HCT116 (cell line): ENCODE data around the gene SMIM41.

Source experiments
- CEBPB ChIP-seq: IDR thresholded peaks from 2 replicates; pipeline ENCODE4 v1.6.1; 2012; ENCODE audit warnings: low read depth
- EZH2 ChIP-seq: fragments of 200-600 bp; sonication (generic); IDR thresholded peaks from 2 replicates; pipeline ENCODE4 v1.6.1; 2017; ENCODE audit warnings: antibody characterized with exemption, mixed run types
- EZH2phosphoT487 ChIP-seq: fragments of 200-600 bp; IDR thresholded peaks from 2 replicates; pipeline ENCODE4 v1.6.1; 2018; ENCODE audit warnings: antibody characterized with exemption, borderline replicate concordance
- JUND ChIP-seq: IDR thresholded peaks from 2 replicates; pipeline ENCODE4 v1.6.1; 2012
- POLR2A ChIP-seq: IDR thresholded peaks from 2 replicates; pipeline ENCODE4 v1.7.0; 2011; ENCODE audit warnings: borderline replicate concordance; ENCODE audit not compliant: insufficient read depth, insufficient read length; ENCODE audit errors: extremely low read depth
- POLR2AphosphoS5 ChIP-seq: IDR thresholded peaks from 2 replicates; pipeline ENCODE4 v1.6.1; 2011; ENCODE audit warnings: mild to moderate bottlenecking, low read depth, low read length, moderate library complexity
- RAD21 ChIP-seq: IDR thresholded peaks from 2 replicates; pipeline ENCODE4 v1.6.1; 2012; ENCODE audit warnings: low read depth, mild to moderate bottlenecking
- SIN3A ChIP-seq: IDR thresholded peaks from 2 replicates; pipeline ENCODE4 v1.6.1; 2012; ENCODE audit warnings: low read depth
- SP1 ChIP-seq: IDR thresholded peaks from 2 replicates; pipeline ENCODE4 v1.6.1; 2012; ENCODE audit warnings: low read depth
- ZFX ChIP-seq: fragments of 450-650 bp; IDR thresholded peaks from 2 replicates; pipeline ENCODE4 v1.6.1; 2017
- TF ChIP-seq, protein P1 (sequence below): IDR thresholded peaks from 2 replicates; pipeline ENCODE4 v1.6.1; 2012
- TF ChIP-seq, protein P2 (sequence below), 3 experiments: fragments of 200-600 bp in 1 of 3; sonication (generic) in 1 of 3; IDR thresholded peaks in 2 of 3; conservative IDR thresholded peaks in 1 of 3; 2 replicates each; pipeline ENCODE4 v1.5.1; 2012 to 2017; ENCODE audit warnings: low read depth in 2 of 3, low read length in 2 of 3, antibody characterized with exemption in 1 of 3, borderline replicate concordance in 1 of 3, control low read depth in 1 of 3, mild to moderate bottlenecking in 1 of 3, mixed read lengths in 1 of 3, mixed run types in 1 of 3, moderate library complexity in 1 of 3; ENCODE audit not compliant: insufficient read depth in 1 of 3
- TF ChIP-seq, protein P3 (sequence below): IDR thresholded peaks from 2 replicates; pipeline ENCODE4 v1.6.1; 2011; ENCODE audit warnings: mild to moderate bottlenecking, low read length, moderate library complexity; ENCODE audit not compliant: insufficient replicate concordance; ENCODE audit errors: extremely low read depth
- TF ChIP-seq, protein P4 (sequence below): IDR thresholded peaks from 2 replicates; pipeline ENCODE4 v1.6.1; 2012; ENCODE audit warnings: low read depth

DNA sequence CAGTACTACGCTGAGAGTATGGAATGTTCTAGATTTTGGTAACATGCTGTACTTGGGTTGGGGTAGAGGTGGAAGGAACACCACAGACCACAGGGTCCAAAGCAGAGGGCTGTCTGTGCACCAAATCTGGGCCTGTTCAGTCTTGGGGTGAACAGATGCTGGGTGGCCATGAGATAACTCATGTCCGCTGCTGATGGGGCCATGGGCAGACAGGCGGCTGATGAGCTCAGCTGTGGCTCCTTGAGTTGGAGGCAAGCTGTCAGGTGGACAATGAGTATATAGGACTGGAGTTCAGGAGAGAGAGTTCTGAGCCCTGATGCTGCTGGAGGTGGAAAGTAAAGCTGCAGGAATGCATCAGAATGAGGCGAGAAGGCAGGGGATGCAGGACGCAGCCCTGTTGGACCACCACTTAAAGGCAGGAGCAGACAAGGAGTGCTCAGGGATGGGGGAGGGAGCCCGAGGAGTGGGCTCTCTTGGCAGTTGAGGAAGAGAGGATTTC, 6.2 kb downstream of the SMIM41 start:
- TF ChIP-seq POLR2A: no peak
- no peak for TF ChIP-seq CEBPB
- TF ChIP-seq ZFX: no peak
- TF ChIP-seq, protein P1, sequence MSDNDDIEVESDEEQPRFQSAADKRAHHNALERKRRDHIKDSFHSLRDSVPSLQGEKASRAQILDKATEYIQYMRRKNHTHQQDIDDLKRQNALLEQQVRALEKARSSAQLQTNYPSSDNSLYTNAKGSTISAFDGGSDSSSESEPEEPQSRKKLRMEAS: no peak
- TF ChIP-seq JUND: no peak
- TF ChIP-seq SIN3A: no peak
- TF ChIP-seq, protein P2, sequence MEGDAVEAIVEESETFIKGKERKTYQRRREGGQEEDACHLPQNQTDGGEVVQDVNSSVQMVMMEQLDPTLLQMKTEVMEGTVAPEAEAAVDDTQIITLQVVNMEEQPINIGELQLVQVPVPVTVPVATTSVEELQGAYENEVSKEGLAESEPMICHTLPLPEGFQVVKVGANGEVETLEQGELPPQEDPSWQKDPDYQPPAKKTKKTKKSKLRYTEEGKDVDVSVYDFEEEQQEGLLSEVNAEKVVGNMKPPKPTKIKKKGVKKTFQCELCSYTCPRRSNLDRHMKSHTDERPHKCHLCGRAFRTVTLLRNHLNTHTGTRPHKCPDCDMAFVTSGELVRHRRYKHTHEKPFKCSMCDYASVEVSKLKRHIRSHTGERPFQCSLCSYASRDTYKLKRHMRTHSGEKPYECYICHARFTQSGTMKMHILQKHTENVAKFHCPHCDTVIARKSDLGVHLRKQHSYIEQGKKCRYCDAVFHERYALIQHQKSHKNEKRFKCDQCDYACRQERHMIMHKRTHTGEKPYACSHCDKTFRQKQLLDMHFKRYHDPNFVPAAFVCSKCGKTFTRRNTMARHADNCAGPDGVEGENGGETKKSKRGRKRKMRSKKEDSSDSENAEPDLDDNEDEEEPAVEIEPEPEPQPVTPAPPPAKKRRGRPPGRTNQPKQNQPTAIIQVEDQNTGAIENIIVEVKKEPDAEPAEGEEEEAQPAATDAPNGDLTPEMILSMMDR (IDR thresholded peaks at IDR 0.05 in 2 of 3, conservative IDR thresholded peaks at IDR 0.05 in 1 of 3; ENCODE audit: borderline replicate concordance in 1 of 3, insufficient read depth in 1 of 3, low read depth in 2 of 3, low read length in 2 of 3): no peak
- no peak for TF ChIP-seq RAD21
- no peak for TF ChIP-seq POLR2AphosphoS5
- TF ChIP-seq, protein P3, sequence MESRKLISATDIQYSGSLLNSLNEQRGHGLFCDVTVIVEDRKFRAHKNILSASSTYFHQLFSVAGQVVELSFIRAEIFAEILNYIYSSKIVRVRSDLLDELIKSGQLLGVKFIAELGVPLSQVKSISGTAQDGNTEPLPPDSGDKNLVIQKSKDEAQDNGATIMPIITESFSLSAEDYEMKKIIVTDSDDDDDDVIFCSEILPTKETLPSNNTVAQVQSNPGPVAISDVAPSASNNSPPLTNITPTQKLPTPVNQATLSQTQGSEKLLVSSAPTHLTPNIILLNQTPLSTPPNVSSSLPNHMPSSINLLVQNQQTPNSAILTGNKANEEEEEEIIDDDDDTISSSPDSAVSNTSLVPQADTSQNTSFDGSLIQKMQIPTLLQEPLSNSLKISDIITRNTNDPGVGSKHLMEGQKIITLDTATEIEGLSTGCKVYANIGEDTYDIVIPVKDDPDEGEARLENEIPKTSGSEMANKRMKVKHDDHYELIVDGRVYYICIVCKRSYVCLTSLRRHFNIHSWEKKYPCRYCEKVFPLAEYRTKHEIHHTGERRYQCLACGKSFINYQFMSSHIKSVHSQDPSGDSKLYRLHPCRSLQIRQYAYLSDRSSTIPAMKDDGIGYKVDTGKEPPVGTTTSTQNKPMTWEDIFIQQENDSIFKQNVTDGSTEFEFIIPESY: no peak
- TF ChIP-seq EZH2: no peak
- TF ChIP-seq, protein P4, sequence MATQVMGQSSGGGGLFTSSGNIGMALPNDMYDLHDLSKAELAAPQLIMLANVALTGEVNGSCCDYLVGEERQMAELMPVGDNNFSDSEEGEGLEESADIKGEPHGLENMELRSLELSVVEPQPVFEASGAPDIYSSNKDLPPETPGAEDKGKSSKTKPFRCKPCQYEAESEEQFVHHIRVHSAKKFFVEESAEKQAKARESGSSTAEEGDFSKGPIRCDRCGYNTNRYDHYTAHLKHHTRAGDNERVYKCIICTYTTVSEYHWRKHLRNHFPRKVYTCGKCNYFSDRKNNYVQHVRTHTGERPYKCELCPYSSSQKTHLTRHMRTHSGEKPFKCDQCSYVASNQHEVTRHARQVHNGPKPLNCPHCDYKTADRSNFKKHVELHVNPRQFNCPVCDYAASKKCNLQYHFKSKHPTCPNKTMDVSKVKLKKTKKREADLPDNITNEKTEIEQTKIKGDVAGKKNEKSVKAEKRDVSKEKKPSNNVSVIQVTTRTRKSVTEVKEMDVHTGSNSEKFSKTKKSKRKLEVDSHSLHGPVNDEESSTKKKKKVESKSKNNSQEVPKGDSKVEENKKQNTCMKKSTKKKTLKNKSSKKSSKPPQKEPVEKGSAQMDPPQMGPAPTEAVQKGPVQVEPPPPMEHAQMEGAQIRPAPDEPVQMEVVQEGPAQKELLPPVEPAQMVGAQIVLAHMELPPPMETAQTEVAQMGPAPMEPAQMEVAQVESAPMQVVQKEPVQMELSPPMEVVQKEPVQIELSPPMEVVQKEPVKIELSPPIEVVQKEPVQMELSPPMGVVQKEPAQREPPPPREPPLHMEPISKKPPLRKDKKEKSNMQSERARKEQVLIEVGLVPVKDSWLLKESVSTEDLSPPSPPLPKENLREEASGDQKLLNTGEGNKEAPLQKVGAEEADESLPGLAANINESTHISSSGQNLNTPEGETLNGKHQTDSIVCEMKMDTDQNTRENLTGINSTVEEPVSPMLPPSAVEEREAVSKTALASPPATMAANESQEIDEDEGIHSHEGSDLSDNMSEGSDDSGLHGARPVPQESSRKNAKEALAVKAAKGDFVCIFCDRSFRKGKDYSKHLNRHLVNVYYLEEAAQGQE: no peak
- no peak for TF ChIP-seq SP1
- TF ChIP-seq EZH2phosphoT487: no peak
